ENCODE results near the gene REC8. TPM values are rescaled to one million over a fixed set of nuclear protein-coding genes. Genes with fewer than 3 reads are reported as not detected.

Gene REC8
- total RNA-seq, 1 donor = 3.3 TPM

DNA sequence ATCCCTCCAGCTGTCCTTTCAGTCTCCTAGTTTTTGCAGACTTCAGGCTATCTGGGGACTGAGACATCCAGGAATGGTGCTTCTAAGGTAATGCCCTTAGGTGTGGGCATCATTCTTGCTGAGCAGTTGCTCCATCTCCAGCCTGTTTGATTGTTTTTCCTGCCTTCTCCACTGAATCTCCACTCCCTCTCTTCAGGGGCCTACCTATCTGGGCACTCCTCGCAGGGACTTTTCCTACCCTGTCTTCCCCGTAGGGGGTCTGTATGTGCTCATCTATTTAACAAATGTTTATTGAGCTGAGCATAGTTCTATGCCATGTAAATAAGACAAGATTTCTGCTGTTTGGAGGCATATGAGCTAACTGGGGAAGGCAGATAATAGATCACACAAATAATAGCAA, 38.9 kb upstream of the REC8 start:
- Histone ChIP-seq H2AFZ (ENCODE audit: low read length) (no peak overlapping the region), H3K4me2 (ENCODE audit: insufficient read depth, low read length) (no peak overlapping the region), H3K27me3 (ENCODE audit: insufficient read depth, low read length) (no peaks in the 10 kb centered on the region), H3K4me1 (ENCODE audit: insufficient read depth, low read length) (peaks cover 12% of the 10 kb centered on the region), H3K9me3 (ENCODE audit: low read depth, low read length) (no peaks in the 10 kb centered on the region), H3K4me3 (ENCODE audit: insufficient read depth, low read length) (no peak overlapping the region), H3K79me2 (ENCODE audit: insufficient read depth, low read length) (peaks cover 20% of the 10 kb centered on the region), H3K27ac (ENCODE audit: low read depth, low read length) (no peak overlapping the region), H3K36me3 (ENCODE audit: insufficient read depth, low read length) (peaks cover 9% of the 10 kb centered on the region), H4K20me1 (ENCODE audit: insufficient read depth, low read length) (peaks cover 3% of the 10 kb centered on the region)
- TF ChIP-seq, protein P1, sequence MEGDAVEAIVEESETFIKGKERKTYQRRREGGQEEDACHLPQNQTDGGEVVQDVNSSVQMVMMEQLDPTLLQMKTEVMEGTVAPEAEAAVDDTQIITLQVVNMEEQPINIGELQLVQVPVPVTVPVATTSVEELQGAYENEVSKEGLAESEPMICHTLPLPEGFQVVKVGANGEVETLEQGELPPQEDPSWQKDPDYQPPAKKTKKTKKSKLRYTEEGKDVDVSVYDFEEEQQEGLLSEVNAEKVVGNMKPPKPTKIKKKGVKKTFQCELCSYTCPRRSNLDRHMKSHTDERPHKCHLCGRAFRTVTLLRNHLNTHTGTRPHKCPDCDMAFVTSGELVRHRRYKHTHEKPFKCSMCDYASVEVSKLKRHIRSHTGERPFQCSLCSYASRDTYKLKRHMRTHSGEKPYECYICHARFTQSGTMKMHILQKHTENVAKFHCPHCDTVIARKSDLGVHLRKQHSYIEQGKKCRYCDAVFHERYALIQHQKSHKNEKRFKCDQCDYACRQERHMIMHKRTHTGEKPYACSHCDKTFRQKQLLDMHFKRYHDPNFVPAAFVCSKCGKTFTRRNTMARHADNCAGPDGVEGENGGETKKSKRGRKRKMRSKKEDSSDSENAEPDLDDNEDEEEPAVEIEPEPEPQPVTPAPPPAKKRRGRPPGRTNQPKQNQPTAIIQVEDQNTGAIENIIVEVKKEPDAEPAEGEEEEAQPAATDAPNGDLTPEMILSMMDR (IDR thresholded peaks at IDR 0.05; ENCODE audit: extremely low read depth, low read depth, low read length) = no peak
- peak; percentile 69 for DNase-seq (ENCODE audit: insufficient read length, low spot score, missing footprints)

DNA sequence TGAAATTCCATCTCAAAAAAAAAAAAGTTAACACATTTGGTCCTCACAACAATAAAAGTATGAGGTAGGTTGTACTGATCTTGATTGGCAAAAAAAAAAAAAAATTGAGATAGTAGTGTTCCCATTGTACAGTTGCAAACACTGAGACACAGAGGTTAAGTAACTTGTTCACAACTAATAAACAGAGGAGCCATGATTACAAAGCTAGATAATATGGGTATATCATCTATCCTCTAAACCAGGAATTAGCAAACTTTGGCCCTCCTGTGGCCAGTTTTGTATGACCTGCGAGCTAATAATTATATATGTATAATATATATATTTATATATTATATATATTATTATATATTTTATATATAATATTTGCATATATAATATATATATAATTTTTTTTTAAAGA, 38.1 kb upstream of the REC8 start:
- Histone ChIP-seq H3K79me2 (ENCODE audit: insufficient read depth, low read length) (peaks cover 28% of the 10 kb centered on the region), H2AFZ (ENCODE audit: low read length) (no peak overlapping the region), H3K27me3 (ENCODE audit: insufficient read depth, low read length) (no peaks in the 10 kb centered on the region), H3K27ac (ENCODE audit: low read depth, low read length) (no peak overlapping the region), H3K4me3 (ENCODE audit: insufficient read depth, low read length) (no peak overlapping the region), H4K20me1 (ENCODE audit: insufficient read depth, low read length) (peaks cover 3% of the 10 kb centered on the region), H3K4me1 (ENCODE audit: insufficient read depth, low read length) (peaks cover 12% of the 10 kb centered on the region), H3K36me3 (ENCODE audit: insufficient read depth, low read length) (peaks cover 16% of the 10 kb centered on the region), H3K4me2 (ENCODE audit: insufficient read depth, low read length) (no peak overlapping the region), H3K9me3 (ENCODE audit: low read depth, low read length) (no peaks in the 10 kb centered on the region)
- DNase-seq (ENCODE audit: insufficient read length, low spot score, missing footprints) = peak; percentile 34
- TF ChIP-seq, protein P1 (IDR thresholded peaks at IDR 0.05; ENCODE audit: extremely low read depth, low read depth, low read length) = no peak

DNA sequence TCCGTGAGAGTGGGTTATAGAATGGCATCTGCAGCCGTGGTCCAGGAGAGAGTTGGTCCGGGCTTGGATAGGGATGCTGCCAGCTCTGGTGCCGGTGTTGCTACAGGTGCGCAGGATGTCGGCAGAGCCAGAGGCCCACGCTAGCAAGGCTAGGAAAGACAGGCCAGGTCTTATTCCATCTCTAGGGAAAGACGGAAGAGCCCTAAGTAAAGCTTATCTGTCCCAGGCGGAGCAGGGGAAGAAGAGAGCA, 36.4 kb upstream of the REC8 start:
- H3K27me3 ChIP-seq (ENCODE audit: insufficient read depth, low read length) = no peaks in the 10 kb centered on the region
- DNase-seq (ENCODE audit: insufficient read length, low spot score, missing footprints) = no peak
- H3K79me2 ChIP-seq (ENCODE audit: insufficient read depth, low read length) = peaks cover 44% of the 10 kb centered on the region
- TF ChIP-seq, protein P1 (IDR thresholded peaks at IDR 0.05; ENCODE audit: extremely low read depth, low read depth, low read length) = no peak
- no peak overlapping the region for H3K27ac ChIP-seq (ENCODE audit: low read depth, low read length)
- H3K9me3 ChIP-seq (ENCODE audit: low read depth, low read length) = no peaks in the 10 kb centered on the region
- peak overlapping the region; percentile 97 for H3K4me3 ChIP-seq (ENCODE audit: insufficient read depth, low read length)
- peaks cover 3% of the 10 kb centered on the region for H4K20me1 ChIP-seq (ENCODE audit: insufficient read depth, low read length)
- H3K36me3 ChIP-seq (ENCODE audit: insufficient read depth, low read length) = peaks cover 26% of the 10 kb centered on the region
- H3K4me2 ChIP-seq (ENCODE audit: insufficient read depth, low read length) = peak overlapping the region; percentile 91
- H3K4me1 ChIP-seq (ENCODE audit: insufficient read depth, low read length) = peaks cover 12% of the 10 kb centered on the region
- H2AFZ ChIP-seq (ENCODE audit: low read length) = peak overlapping the region; percentile 98

DNA sequence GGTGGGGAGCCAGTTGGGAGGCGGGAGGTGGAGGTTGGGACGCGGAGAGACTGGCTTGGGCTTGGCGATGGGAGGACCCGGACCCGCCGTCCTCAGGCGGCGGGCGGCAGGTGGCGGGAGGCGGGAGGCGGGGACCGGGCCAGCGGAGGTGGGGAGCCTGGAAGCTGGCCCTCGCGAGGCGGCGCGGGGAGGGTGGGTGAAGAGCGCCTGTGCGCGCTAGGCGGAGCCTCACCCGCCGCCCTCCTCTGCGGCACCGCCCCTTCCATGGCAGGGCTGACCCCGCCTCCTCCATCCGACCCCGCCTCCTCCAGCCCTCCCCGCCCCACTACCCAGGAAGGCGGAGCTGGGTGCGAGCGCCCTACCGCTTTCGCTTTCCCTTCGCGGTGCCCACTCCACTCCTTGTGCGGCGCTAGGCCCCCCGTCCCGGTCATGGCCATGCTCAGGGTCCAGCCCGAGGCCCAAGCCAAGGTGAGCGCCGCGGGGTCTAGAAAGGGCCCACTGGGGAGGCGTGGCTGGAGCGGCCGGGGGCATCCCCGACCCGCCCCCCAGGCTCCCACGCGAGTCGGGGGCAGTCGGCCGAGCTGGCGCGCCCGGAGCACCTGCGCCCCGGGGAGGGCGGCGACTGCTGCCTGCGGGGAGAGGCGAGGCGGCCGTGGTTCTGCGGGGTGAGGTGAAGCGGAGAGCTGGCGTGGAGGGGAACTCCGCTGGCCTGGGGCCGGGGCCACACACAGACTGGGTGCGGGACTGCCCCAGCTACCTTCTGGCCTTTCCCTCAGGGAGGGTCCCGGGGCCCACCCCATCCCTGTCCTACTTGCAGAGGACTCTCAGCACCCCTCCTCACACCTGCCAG, 35.8 kb upstream of the REC8 start, which contains the start of gene PSME1:
PSME1 (plus strand) TSS at position 361 of the 850 bp plus-strand sequence; CDS start at position 430, 69 bp downstream.
- H3K27me3 ChIP-seq (ENCODE audit: insufficient read depth, low read length) = no peaks in the 10 kb centered on the region
- no peaks in the 10 kb centered on the region for H3K9me3 ChIP-seq (ENCODE audit: low read depth, low read length)
- H3K27ac ChIP-seq (ENCODE audit: low read depth, low read length) = peak within 1 kb of the TSS; percentile 69
- peak; percentile 99 for DNase-seq (ENCODE audit: insufficient read length, low spot score, missing footprints)
- H4K20me1 ChIP-seq (ENCODE audit: insufficient read depth, low read length) = peaks cover 7% of the 10 kb centered on the region
- peaks cover 12% of the 10 kb centered on the region for H3K4me1 ChIP-seq (ENCODE audit: insufficient read depth, low read length)
- H3K79me2 ChIP-seq (ENCODE audit: insufficient read depth, low read length) = peaks cover 49% of the 10 kb centered on the region
- H3K4me2 ChIP-seq (ENCODE audit: insufficient read depth, low read length) = peak within 1 kb of the TSS; percentile 97
- TF ChIP-seq, protein P1 (IDR thresholded peaks at IDR 0.05; ENCODE audit: extremely low read depth, low read depth, low read length) = no peak
- H3K4me3 ChIP-seq (ENCODE audit: insufficient read depth, low read length) = peak within 1 kb of the TSS; percentile 97
- peak within 1 kb of the TSS; percentile 98 for H2AFZ ChIP-seq (ENCODE audit: low read length)
- H3K36me3 ChIP-seq (ENCODE audit: insufficient read depth, low read length) = peaks cover 26% of the 10 kb centered on the region
